ENCODE measurements around the gene LTO1. TPM values are rescaled to one million over a fixed set of nuclear protein-coding genes. Genes with fewer than 3 reads are reported as not detected.
A peak's percentile ranks its signal among the peaks of the same experiment; 100 is the strongest.

LTO1 gene
- total and polyA plus RNA-seq, 4 donors, result 12.4 to 27.5 (median 19.4) TPM

- Histone ChIP-seq H3K9me3 (ENCODE audit: control insufficient read depth in 4 of 4, insufficient read depth in 3 of 4, low read length in 3 of 4) (no peaks in the 10 kb centered on the region), H3K9ac (ENCODE audit: insufficient read depth in 1 of 2, low read length in 2 of 2) (no peak overlapping the region), H3K27me3 (ENCODE audit: control insufficient read depth in 3 of 3, insufficient read depth in 3 of 3, low read length in 2 of 3) (no peaks in the 10 kb centered on the region), H3K27ac (ENCODE audit: low read depth in 1 of 2, low read length in 1 of 2) (no peak overlapping the region), H3K4me3 (no peak overlapping the region), H3K36me3 (ENCODE audit: control insufficient read depth in 4 of 4, insufficient read depth in 4 of 4, low read length in 4 of 4) (peaks cover 4 to 47% (median 39%) of the 10 kb centered on the region in 4 donors), H3K4me1 (ENCODE audit: control insufficient read depth in 5 of 5, insufficient read depth in 5 of 5, low read length in 5 of 5) (peaks cover 0 to 9% (median 2%) of the 10 kb centered on the region in 5 donors)
- ATAC-seq (ENCODE audit: insufficient read depth, low FRiP score), result no peak
- WGBS, 2 donors, result 71 to 77% methylated on average over 24 of the region's 24 CpGs
- DNase-seq, result peak in 1 of 3 donors; percentile 40
- TF ChIP-seq, protein P1, sequence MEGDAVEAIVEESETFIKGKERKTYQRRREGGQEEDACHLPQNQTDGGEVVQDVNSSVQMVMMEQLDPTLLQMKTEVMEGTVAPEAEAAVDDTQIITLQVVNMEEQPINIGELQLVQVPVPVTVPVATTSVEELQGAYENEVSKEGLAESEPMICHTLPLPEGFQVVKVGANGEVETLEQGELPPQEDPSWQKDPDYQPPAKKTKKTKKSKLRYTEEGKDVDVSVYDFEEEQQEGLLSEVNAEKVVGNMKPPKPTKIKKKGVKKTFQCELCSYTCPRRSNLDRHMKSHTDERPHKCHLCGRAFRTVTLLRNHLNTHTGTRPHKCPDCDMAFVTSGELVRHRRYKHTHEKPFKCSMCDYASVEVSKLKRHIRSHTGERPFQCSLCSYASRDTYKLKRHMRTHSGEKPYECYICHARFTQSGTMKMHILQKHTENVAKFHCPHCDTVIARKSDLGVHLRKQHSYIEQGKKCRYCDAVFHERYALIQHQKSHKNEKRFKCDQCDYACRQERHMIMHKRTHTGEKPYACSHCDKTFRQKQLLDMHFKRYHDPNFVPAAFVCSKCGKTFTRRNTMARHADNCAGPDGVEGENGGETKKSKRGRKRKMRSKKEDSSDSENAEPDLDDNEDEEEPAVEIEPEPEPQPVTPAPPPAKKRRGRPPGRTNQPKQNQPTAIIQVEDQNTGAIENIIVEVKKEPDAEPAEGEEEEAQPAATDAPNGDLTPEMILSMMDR (IDR thresholded peaks at IDR 0.05; ENCODE audit: control extremely low read depth, extremely low read depth), result no peak
Measured at GRCh38 chr11:69650081-69650831, 24.9 kb downstream of the LTO1 start.

- DNase-seq (no peak), ATAC-seq (ENCODE audit: insufficient read depth, low FRiP score) (no peak)
- Histone ChIP-seq H3K27me3 (ENCODE audit: control insufficient read depth in 3 of 3, insufficient read depth in 3 of 3, low read length in 2 of 3) (no peaks in the 10 kb centered on the region), H3K4me1 (ENCODE audit: control insufficient read depth in 5 of 5, insufficient read depth in 5 of 5, low read length in 5 of 5) (peaks cover 0 to 17% (median 5%) of the 10 kb centered on the region in 5 donors), H3K27ac (ENCODE audit: low read depth in 1 of 2, low read length in 1 of 2) (no peak overlapping the region), H3K9me3 (ENCODE audit: control insufficient read depth in 4 of 4, insufficient read depth in 3 of 4, low read length in 3 of 4) (no peaks in the 10 kb centered on the region), H3K4me3 (no peak overlapping the region), H3K9ac (ENCODE audit: insufficient read depth in 1 of 2, low read length in 2 of 2) (no peak overlapping the region), H3K36me3 (ENCODE audit: control insufficient read depth in 4 of 4, insufficient read depth in 4 of 4, low read length in 4 of 4) (peaks cover 4 to 54% (median 41%) of the 10 kb centered on the region in 4 donors)
- 94 to 97% methylated on average over 10 of the region's 10 CpGs for WGBS, 2 donors
- TF ChIP-seq, protein P1 (IDR thresholded peaks at IDR 0.05; ENCODE audit: control extremely low read depth, extremely low read depth), result no peak
Measured at GRCh38 chr11:69649576-69649900, 25.6 kb downstream of the LTO1 start.

GRCh38 chr11:69648679-69649575 lies 26.2 kb downstream of the LTO1 start:
- TF ChIP-seq, protein P1 (IDR thresholded peaks at IDR 0.05; ENCODE audit: control extremely low read depth, extremely low read depth), result no peak
- DNase-seq (no peak), ATAC-seq (ENCODE audit: insufficient read depth, low FRiP score) (no peak)
- WGBS, 2 donors, result 90% methylated on average over 37 of the region's 37 CpGs
- Histone ChIP-seq H3K9ac (ENCODE audit: insufficient read depth in 1 of 2, low read length in 2 of 2) (no peak overlapping the region), H3K27me3 (ENCODE audit: control insufficient read depth in 3 of 3, insufficient read depth in 3 of 3, low read length in 2 of 3) (no peaks in the 10 kb centered on the region), H3K4me3 (no peak overlapping the region), H3K36me3 (ENCODE audit: control insufficient read depth in 4 of 4, insufficient read depth in 4 of 4, low read length in 4 of 4) (peaks cover 4 to 60% (median 41%) of the 10 kb centered on the region in 4 donors), H3K9me3 (ENCODE audit: control insufficient read depth in 4 of 4, insufficient read depth in 3 of 4, low read length in 3 of 4) (no peaks in the 10 kb centered on the region), H3K4me1 (ENCODE audit: control insufficient read depth in 5 of 5, insufficient read depth in 5 of 5, low read length in 5 of 5) (peaks cover 0 to 23% (median 9%) of the 10 kb centered on the region in 5 donors), H3K27ac (ENCODE audit: low read depth in 1 of 2, low read length in 1 of 2) (no peak overlapping the region)
